ENCODE measurements around the gene IGSF21.

DNA sequence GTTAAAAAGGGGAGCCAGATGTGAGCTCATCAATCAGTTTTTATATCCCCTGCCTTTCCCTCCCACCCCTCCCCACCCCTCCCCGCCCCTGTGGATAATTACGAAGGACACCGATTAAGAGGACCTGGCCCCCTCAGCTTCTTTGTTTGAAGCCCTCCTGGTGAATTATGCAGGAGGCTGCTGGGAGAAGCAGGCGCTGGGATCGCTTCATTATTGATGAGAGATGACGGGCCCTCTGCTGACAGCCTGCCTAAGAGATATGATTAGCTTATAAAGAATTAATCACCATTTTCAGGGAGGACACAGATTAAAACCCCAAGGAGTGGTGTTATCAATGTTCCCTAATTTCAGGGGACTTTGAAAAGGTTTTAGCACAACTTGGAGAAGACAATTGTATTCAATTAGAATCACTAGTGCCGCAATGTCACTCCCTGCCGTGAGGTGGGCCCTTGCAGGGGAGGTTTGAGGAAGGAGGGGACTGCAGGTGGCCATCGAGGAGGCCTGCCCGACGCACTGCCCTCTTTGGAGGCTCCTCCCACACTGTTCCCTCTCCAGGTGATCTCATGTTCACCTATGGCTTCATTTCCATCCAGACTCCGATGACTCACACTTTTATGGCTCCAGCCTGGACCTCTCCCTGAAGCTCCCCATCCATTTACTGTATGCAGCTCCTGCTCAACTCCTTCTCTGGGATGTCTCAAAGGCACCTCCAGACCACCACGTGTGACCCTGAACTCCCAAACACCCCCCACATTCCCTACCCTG, 306.1 kb downstream of the IGSF21 start:
- TF ChIP-seq POLR2A (IDR thresholded peaks at IDR 0.05): no peak
- TF ChIP-seq, protein P1, sequence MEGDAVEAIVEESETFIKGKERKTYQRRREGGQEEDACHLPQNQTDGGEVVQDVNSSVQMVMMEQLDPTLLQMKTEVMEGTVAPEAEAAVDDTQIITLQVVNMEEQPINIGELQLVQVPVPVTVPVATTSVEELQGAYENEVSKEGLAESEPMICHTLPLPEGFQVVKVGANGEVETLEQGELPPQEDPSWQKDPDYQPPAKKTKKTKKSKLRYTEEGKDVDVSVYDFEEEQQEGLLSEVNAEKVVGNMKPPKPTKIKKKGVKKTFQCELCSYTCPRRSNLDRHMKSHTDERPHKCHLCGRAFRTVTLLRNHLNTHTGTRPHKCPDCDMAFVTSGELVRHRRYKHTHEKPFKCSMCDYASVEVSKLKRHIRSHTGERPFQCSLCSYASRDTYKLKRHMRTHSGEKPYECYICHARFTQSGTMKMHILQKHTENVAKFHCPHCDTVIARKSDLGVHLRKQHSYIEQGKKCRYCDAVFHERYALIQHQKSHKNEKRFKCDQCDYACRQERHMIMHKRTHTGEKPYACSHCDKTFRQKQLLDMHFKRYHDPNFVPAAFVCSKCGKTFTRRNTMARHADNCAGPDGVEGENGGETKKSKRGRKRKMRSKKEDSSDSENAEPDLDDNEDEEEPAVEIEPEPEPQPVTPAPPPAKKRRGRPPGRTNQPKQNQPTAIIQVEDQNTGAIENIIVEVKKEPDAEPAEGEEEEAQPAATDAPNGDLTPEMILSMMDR (IDR thresholded peaks at IDR 0.05): no peak

Measured in suprapubic skin (tissue), 3 donors.